NCI-H446 (cell line): ENCODE data around the gene TRPC4.

Source experiments
- DNase-seq, 2 experiments: peaks; one replicate each; lab custom pipeline; 2025; lab: John Stamatoyannopoulos, UW

Gene TRPC4

GRCh38 chr13:37869756-37870488 lies at the start of gene TRPC4:
TRPC4 (minus strand) TSS chr13:37869772; CDS start chr13:37783333, 86,439 bp downstream.
- peak; percentile 32 to 55 for DNase-seq

- DNase-seq: no peak
Observed at GRCh38 chr13:37918751-37919150, 49.2 kb upstream of the TRPC4 start.

- DNase-seq: no peak
Observed at GRCh38 chr13:37918116-37918714, 48.6 kb upstream of the TRPC4 start.

GRCh38 chr13:37914781-37915391 lies 45.3 kb upstream of the TRPC4 start:
- no peak for DNase-seq

- no peak for DNase-seq
Observed at GRCh38 chr13:37910790-37911189, 41.2 kb upstream of the TRPC4 start.

- no peak for DNase-seq
Observed at GRCh38 chr13:37906880-37907279, 37.3 kb upstream of the TRPC4 start.

GRCh38 chr13:37905736-37906135 lies 36.2 kb upstream of the TRPC4 start:
- no peak for DNase-seq

- no peak for DNase-seq
Observed at GRCh38 chr13:37899753-37900152, 30.2 kb upstream of the TRPC4 start.

GRCh38 chr13:37893321-37893720 lies 23.7 kb upstream of the TRPC4 start:
- DNase-seq: no peak

- no peak for DNase-seq
Observed at GRCh38 chr13:37889820-37890219, 20.2 kb upstream of the TRPC4 start.

GRCh38 chr13:37889102-37889501 lies 19.5 kb upstream of the TRPC4 start:
- no peak for DNase-seq

GRCh38 chr13:37886879-37887278 lies 17.3 kb upstream of the TRPC4 start:
- no peak for DNase-seq

- no peak for DNase-seq
Observed at GRCh38 chr13:37884674-37885073, 15.1 kb upstream of the TRPC4 start.

- no peak for DNase-seq
Observed at GRCh38 chr13:37884026-37884425, 14.5 kb upstream of the TRPC4 start.

- no peak for DNase-seq
Observed at GRCh38 chr13:37878921-37879320, 9.3 kb upstream of the TRPC4 start.

- no peak for DNase-seq
Observed at GRCh38 chr13:37878496-37878895, 8.9 kb upstream of the TRPC4 start.

- no peak for DNase-seq
Observed at GRCh38 chr13:37870895-37871550, 1.5 kb upstream of the TRPC4 start.

- no peak for DNase-seq
Observed at GRCh38 chr13:37870489-37870845, 895 bp upstream of the TRPC4 start.

GRCh38 chr13:37869506-37869755 lies 141 bp downstream of the TRPC4 start:
- DNase-seq: no peak

GRCh38 chr13:37868691-37869505 lies 674 bp downstream of the TRPC4 start:
- DNase-seq: no peak

GRCh38 chr13:37863708-37864107 lies 5.9 kb downstream of the TRPC4 start:
- DNase-seq: no peak

- DNase-seq: no peak
Observed at GRCh38 chr13:37835392-37835791, 34.2 kb downstream of the TRPC4 start.
